ENCODE measurements around the gene KIF26B.

KIF26B gene

GRCh38 chr1:245611251-245611650 is 456.5 kb downstream of the KIF26B start:
- DNase-seq (ENCODE audit: low read depth in 3 of 3, low spot score in 1 of 3) = no peak

DNA sequence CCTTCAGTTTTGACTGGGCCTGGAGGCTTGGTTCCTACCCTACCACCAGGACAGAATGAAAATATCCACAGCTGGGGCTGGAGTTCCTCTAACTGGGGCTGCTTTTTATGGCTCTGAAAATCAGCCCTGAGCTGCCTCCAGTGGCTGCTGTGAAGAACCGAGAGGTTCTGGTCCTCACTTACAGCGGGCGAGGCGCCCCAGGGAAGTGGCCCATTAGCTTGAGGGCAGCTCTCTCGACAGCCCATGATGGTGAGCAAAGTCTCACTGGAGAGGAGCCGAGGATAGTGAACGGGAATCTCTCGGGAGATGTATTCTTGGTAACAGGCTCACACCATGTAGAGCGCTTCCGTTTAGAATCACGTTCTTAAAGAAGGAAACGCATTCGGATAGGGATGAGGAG is 459.7 kb downstream of the KIF26B start:
- DNase-seq (ENCODE audit: low read depth in 3 of 3, low spot score in 1 of 3) = no peak

DNA sequence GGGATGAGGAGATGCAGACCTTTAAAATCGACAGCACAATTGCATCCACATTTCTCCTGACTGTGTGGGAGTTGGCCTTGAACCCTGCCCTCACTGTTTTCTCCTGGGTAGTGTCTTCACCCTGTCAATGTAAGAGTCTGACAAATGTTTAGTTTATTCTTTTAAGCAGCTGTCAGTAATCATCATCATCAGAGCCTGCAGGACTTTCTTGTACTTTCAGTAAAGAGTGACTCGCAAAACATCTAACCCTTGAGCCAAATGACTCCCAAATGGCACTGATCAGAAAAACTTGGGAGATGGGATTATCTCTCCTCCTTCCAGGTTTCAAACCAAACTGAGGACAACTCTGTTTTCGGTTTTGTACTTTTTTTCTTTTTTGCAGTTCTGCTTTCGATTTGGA is 460.2 kb downstream of the KIF26B start:
- DNase-seq (ENCODE audit: low read depth in 3 of 3, low spot score in 1 of 3) = no peak

- no peak for DNase-seq (ENCODE audit: low read depth in 3 of 3, low spot score in 1 of 3)
Measured at GRCh38 chr1:245621589-245621988, 466.8 kb downstream of the KIF26B start.

- DNase-seq (ENCODE audit: low read depth in 3 of 3, low spot score in 1 of 3) = no peak
Measured at GRCh38 chr1:245622332-245623014, 467.7 kb downstream of the KIF26B start.

GRCh38 chr1:245641384-245641783 is 486.6 kb downstream of the KIF26B start:
- no peak for DNase-seq (ENCODE audit: low read depth in 3 of 3, low spot score in 1 of 3)

- no peak for DNase-seq (ENCODE audit: low read depth in 3 of 3, low spot score in 1 of 3)
Measured at GRCh38 chr1:245645406-245645805, 490.6 kb downstream of the KIF26B start.

DNA sequence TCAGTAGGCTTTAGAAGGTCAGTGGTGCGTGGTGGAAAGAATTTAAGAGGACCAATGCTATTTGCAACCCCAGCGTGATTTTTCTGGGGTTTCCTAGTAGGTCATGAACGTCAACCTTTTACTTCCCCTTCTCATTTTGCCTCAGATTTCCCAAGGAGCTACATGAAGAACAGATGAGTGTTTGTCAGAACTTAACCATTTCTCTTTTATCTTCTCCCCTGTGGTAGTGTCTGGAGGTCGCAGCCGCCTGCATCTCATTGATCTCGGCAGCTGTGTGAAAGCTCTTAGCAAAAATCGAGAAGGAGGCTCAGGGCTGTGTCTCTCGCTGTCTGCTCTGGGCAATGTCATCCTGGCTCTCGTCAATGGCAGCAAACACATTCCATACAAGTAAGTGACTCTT is 491.1 kb downstream of the KIF26B start:
- DNase-seq (ENCODE audit: low read depth in 3 of 3, low spot score in 1 of 3) = no peak

DNA sequence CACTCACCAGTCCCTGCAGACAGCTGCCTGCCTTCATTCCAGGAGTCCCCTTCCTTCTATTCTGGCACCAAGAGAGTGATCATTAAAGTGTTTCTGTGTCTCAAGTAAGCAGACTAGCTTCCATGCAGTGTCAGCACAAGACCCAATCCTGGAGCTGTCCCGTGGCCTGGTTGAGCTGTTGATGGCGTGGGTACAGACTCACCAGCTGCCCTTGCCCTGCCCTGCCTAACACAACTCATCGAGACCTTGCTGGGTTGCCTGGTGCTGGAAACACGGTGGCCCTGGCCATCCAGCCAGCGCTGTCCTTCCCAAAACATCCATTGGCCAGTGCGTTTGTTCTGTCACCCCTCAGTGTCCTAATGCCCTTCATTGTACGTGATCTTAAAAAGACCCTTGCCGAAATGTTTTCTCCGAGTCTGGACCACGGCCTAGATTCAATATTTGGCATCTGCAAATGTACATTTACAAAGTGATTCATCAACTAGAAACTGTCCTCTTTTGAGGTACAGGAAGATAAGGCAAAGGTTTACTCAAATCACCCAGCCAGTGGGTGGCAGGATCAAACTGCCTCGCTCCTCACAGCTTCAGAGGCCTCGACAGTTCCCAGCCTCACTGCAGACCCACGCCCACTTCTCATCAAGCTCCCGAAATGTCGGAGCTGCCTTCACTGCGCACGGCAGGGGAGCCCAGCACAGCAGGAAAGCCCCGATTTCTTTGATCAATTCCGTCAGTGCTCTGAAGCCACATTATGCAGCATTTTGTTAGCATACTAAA is 494.2 kb downstream of the KIF26B start:
- DNase-seq (ENCODE audit: low read depth in 3 of 3, low spot score in 1 of 3) = no peak

DNA sequence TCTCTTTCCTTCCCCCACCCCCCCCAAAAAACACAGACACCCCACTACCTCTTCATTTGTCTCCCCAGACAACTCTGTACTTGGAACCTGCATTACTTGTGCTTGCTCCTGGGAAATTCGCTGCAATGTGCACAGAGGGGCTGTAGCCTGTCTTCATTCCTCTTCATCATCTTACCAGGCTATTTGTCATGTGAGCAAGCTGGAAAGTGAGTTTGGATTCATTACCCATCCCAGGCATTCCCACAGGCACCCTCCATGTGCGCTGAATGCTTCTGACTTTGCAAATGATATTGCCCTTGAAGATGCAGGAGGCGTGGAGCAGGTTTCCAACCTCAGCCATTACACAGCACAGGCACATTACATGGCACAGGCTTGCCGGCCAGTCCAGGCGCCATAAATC is 494.9 kb downstream of the KIF26B start:
- no peak for DNase-seq (ENCODE audit: low read depth in 3 of 3, low spot score in 1 of 3)

DNA sequence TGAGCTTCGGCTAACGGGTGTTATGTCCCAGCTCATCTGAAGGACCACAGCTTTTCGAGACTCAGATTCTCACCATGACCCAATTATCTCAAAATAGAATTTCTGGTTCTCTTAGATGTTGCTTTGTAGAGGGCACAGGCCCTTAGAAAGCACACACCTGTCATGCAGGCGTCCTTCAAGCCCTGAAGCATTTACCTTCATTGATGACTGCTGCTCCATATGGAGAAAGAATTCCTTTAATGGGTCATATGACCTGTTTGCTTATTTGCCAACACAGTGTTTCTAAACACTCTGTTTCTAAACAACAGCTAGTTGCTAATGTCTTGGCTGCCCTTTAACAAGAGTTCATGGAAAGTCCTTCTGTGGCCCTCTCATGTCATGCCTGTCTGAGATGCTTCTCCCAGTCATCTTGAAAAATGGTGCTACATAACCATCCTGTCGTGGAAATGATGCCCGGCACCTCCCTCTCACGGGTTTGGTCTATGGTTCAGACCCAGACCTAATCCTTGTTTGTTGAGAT is 495.7 kb downstream of the KIF26B start:
- DNase-seq (ENCODE audit: low read depth in 3 of 3, low spot score in 1 of 3) = no peak

GRCh38 chr1:245651093-245651492 is 496.3 kb downstream of the KIF26B start:
- no peak for DNase-seq (ENCODE audit: low read depth in 3 of 3, low spot score in 1 of 3)

DNA sequence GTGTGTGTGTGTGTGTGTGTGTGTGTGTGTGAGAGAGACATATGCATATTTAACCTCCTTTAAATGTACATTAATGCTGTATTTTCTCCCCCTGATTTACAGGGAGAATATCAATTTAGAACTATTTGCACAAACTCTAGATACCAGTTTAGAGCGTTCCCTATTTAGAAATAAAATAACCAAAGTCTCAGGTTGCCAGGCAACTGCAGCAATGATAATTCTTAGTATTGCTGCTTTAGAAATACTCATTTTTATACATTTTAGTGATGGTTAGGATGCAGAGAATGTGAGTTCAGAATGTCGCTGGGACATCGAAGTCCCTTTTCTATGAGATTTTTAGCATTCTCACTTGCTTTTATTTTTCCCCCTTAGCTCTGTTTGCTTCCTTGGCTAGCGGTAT is 497.3 kb downstream of the KIF26B start:
- DNase-seq (ENCODE audit: low read depth in 3 of 3, low spot score in 1 of 3) = no peak

- DNase-seq (ENCODE audit: low read depth in 3 of 3, low spot score in 1 of 3) = no peak
Measured at GRCh38 chr1:245652660-245653427, 498.1 kb downstream of the KIF26B start.

DNA sequence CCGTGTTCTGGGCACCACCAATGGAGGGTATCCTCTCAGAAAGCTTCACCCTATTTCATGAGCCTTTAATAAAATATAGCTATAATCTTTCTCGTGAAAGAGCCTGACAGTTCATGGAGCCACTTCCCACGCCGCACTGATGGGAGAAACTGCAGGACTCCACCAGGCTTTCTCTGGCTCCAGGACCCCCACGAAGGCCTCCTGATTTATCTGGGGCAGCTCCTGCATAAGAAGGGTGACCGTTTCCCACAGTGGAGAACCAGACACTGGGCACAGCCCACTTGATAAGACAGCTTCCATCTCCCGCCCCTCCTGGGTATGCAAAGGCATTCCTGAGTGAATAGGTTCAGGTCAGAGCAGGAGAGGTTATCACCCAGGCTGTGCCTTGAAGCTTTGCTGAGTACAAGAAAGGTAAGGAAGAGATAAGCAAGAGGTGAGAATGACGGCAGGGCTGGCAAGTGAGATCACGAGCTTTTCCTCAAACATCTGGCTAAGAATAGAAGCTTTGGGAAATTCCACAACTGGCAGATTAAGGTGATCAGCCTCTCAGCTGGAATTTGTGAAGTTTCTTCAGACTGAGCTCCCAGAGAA is 499.8 kb downstream of the KIF26B start:
- DNase-seq (ENCODE audit: low read depth in 3 of 3, low spot score in 1 of 3) = no peak

GRCh38 chr1:245656189-245656717 is 501.5 kb downstream of the KIF26B start:
- no peak for DNase-seq (ENCODE audit: low read depth in 3 of 3, low spot score in 1 of 3)

DNA sequence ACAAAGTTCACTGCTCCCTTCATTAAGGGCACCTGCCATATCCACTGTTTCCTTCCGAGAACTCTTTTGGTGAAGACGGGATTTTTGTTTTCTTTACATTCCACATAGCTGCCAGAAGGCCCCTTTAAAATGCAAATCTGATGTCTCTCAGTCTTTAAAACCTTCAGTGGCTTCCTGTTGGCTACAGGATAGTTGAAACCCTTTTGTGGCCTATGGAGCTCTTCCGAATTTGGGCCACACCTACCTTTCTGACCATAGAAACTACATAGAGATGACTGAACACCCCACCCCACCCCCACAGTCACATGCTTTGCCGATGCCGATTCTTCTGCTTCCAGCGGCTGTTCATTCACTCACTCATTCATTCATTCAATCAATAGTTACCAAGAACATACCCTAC is 502.6 kb downstream of the KIF26B start:
- no peak for DNase-seq (ENCODE audit: low read depth in 3 of 3, low spot score in 1 of 3)

- DNase-seq (ENCODE audit: low read depth in 3 of 3, low spot score in 1 of 3) = no peak
Measured at GRCh38 chr1:245663373-245663772, 508.6 kb downstream of the KIF26B start.

GRCh38 chr1:245663841-245664240 is 509.1 kb downstream of the KIF26B start:
- DNase-seq (ENCODE audit: low read depth in 3 of 3, low spot score in 1 of 3) = no peak

DNA sequence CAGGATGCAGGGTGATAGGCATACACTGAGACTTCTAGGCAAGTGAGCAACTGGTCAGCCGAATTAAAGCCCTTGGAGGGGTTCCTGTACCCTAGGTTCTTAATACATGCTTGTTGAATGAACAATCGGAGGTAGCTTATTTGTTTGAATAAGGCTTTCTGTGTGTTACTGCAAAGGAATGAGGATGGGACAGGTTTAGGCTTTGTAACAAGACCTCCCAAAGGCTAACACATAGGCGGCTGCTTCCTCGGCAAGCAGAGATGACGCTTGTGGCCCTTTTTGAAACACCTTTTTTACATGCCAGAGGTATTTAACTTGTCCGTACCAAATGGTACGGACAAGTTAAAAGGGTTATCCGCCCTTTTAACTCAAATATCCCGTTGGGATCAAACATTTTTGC is 511.6 kb downstream of the KIF26B start:
- no peak for DNase-seq (ENCODE audit: low read depth in 3 of 3, low spot score in 1 of 3)

- DNase-seq (ENCODE audit: low read depth in 3 of 3, low spot score in 1 of 3) = no peak
Measured at GRCh38 chr1:245671349-245671748, 516.6 kb downstream of the KIF26B start.
